GM12801 (cell line): ENCODE data around the gene ZNF598.

Source experiments
- TF ChIP-seq, protein P1 (sequence below): IDR thresholded peaks from one replicate; pipeline ENCODE4 v1.5.1; 2011; ENCODE audit warnings: control low read depth; ENCODE audit not compliant: insufficient read length; ENCODE audit errors: extremely low read depth

Gene ZNF598

GRCh38 chr16:2038382-2039231 is 29.0 kb upstream of the ZNF598 start:
- TF ChIP-seq, protein P1, sequence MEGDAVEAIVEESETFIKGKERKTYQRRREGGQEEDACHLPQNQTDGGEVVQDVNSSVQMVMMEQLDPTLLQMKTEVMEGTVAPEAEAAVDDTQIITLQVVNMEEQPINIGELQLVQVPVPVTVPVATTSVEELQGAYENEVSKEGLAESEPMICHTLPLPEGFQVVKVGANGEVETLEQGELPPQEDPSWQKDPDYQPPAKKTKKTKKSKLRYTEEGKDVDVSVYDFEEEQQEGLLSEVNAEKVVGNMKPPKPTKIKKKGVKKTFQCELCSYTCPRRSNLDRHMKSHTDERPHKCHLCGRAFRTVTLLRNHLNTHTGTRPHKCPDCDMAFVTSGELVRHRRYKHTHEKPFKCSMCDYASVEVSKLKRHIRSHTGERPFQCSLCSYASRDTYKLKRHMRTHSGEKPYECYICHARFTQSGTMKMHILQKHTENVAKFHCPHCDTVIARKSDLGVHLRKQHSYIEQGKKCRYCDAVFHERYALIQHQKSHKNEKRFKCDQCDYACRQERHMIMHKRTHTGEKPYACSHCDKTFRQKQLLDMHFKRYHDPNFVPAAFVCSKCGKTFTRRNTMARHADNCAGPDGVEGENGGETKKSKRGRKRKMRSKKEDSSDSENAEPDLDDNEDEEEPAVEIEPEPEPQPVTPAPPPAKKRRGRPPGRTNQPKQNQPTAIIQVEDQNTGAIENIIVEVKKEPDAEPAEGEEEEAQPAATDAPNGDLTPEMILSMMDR = no peak

- TF ChIP-seq, protein P1 = no peak
Observed at GRCh38 chr16:2037647-2038381, 28.2 kb upstream of the ZNF598 start.

DNA sequence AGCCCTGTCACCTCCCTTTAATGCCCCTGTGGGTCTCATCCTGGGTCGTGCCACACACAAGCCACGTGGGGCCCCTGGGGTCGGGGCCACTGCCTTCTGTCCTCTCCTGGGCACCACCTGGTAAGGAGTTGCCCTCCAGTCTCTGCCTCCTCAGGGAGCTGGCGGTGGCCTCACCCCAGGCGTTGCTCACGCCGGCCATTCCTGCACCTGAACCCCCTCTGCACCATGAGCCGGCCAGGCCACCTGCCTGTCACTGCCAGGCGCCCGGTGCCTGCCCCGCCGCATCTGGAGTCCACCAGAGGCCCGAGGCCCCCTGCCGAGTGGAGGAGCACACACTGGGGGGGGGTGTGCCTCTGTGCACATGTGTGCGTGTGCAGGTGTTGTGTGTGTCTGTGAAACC is 27.5 kb upstream of the ZNF598 start:
- TF ChIP-seq, protein P1 = no peak

DNA sequence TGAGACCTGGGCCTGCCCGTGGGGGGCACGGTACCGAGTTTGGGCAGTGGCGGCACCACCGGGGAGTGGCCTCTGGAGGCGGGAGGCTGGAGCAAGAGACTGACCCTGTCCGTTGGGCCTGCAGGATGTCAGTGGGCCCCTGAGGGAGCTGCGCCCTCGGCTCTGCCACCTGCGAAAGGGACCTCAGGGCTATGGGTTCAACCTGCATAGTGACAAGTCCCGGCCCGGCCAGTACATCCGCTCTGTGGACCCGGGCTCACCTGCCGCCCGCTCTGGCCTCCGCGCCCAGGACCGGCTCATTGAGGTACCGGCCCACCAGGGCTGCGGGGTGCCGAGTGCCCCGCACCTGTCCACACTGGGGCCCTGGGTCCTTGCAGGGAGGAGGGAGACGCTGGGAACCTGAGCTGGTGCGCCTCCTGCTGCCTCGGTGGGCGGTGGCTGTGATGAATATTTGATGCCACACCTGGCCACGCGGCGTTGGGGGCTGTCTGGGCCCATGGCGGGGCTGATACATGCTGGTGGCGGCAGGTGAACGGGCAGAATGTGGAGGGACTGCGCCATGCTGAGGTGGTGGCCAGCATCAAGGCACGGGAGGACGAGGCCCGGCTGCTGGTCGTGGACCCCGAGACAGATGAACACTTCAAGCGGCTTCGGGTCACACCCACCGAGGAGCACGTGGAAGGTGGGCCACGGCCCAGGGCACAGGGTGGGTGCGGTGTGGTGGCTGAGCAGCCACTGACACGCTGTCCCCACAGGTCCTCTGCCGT is 26.8 kb upstream of the ZNF598 start:
- TF ChIP-seq, protein P1 = no peak

GRCh38 chr16:2035431-2036199 is 26.0 kb upstream of the ZNF598 start:
- TF ChIP-seq, protein P1 = no peak

- TF ChIP-seq, protein P1 = no peak
Observed at GRCh38 chr16:2034696-2035430, 25.2 kb upstream of the ZNF598 start.
